D341Med (cell line): ENCODE data around the gene LYPD1.
"Not testable (repeated sequence)": the region's sequence is repeated elsewhere in the genome, so short reads cannot be mapped to it uniquely, and the experiment has no call there.

Experiments used
- DNase-seq: peaks from one replicate; pipeline ENCODE4 v3.0.0; 2012; ENCODE audit warnings: low spot score

Gene LYPD1

DNA sequence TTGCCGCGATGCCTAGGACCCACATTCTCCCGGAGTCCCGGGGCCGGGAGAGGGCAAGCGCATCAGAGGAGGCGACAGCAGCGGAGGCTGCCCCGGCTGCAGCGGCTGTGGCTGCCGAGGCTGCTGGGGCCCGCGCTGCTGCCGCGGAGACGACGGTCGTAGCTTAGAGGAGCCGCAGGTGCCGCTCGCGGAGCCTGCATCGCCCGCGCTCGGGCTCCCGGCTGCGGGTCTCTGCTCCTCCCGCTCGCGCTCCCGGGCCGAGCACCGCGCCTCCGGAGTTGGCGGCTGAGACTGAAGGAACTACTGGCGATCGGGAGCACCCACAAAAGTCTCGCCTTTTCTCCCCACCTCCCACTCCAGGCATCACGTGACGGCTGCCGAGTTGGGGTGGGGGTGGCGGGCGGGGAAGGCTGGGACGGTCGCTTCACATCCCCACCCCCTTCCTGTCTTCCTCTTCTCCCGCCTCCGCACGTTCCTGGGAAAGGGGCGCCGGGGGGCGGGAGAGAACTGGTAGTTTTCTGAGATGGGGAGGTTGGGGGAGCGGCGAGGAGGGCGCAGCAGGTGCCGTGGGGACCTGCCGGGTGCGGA is at the start of gene LYPD1:
Gene LYPD1, minus strand, starts transcription at position 298 of the 588 bp plus-strand sequence. Its CDS starts 273 bp downstream, at position 25.
- peak; percentile 67 for DNase-seq

- no peak for DNase-seq
Observed at GRCh38 chr2:132719480-132719879, 49.5 kb upstream of the LYPD1 start.

DNA sequence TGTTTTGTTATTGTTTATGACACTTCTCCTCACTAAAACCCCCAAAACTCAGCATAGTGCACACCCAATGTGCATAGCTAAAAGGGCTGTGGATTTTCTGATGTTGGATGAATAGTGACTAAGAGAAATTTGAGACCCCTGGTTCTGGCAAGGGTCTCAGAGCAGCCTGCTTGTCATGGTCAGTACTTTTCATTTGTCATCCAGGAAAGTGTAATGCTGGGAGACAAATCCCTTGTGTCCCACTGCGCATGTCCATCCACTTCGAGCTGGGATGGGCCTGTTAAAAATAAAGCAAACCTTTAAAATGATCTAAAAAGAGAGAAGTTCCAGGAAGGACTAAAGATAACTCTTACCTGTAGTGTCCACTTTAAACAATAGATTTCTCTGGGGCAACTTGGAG is 46.9 kb upstream of the LYPD1 start:
- no peak for DNase-seq

DNA sequence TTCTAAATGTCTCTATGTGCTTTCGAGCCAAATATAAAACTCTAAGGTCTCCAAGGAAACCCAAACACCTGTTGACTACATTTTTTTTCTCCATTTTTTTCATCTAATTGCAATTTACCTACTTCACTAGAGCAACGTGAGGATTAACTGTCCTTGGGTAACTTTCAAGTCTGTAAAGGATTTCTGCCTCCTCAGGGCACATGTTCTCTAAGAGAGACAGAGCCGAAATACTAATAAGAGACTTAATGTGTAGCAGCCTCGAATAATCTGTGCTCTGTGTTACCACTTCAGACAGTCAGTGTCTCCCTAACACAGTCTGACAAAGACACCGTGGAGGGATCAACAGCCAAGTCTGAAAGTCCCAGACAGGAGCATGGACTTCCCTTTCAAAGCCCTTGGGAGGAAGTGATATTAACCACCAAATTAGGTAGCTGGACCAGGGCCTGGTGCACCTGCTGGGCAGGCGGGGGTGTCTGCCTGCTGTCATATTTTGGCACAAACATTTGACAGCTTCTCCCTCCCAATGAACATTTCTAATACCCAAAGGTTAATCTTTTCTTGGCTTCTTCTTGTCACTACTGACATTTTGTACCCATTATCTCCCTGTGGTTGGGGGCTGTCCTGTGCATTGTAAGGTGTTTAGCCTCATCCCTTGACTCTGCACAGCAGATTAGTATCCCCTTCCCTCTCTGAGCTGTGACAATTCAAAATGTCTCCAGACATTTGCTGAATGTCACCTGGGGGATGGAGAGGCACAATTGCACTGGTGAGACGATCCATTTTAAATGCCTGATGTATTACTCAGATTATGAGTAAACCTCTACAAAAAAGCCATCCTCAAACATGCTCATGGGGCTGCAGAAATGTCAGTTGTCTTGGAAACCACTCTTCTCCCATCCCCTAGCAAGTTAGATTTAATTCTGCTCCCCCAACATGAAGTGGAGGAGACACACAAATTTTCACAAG is 45.7 kb upstream of the LYPD1 start:
- DNase-seq: no peak

DNA sequence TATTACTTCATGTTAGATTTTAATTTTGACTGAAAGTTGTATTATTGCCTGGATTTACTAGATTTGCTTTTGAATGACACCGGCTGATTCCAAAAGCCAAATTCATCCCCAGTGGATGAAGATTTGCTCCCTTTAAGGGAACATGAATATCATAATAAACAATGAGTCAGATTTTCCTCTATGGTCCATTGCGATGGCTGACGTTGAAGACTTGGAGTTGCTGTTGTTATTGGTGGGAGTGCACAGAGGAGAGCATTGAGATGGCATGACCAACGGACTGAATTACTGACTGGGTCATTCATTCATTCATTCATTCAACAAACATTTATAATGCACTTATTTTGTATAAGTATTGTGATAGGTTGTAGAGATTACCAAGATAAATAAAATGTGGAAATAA is 33.4 kb upstream of the LYPD1 start:
- no peak for DNase-seq

DNA sequence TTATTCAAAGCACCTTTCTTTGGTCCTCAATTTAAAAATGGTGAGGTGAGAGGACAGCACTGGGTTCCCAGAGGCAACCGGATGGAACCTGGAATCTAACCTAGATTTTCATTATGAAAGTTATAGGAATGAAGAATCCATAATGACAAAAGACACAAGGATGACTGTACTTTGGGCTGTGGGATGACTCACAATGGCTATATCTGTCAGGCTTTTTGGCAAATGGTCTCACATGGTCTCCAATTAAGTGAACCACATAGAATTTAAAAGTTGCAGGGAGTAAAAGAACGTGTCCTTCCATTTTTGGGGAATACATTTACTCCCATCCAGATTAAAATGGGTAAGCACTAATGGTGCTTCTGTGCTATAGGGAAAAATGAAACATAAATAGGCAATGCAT is 31.8 kb upstream of the LYPD1 start:
- no peak for DNase-seq

DNA sequence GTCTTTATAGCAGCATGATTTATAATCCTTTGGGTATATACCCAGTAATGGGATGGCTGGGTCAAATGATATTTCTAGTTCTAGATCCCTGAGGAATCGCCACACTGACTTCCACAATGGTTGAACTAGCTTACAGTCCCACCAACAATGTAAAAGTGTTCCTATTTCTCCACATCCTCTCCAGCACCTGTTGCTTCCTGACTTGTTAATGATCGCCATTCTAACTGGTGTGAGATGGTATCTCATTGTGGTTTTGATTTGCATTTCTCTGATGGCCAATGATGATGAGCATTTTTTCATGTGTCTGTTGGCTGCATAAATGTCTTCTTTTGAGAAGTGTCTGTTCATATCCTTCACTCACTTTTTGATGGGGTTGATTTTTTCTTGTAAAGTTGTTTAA is 29.8 kb upstream of the LYPD1 start:
- DNase-seq: not testable (repeated sequence)

GRCh38 chr2:132698347-132698746 is 28.3 kb upstream of the LYPD1 start:
- not testable (repeated sequence) for DNase-seq

DNA sequence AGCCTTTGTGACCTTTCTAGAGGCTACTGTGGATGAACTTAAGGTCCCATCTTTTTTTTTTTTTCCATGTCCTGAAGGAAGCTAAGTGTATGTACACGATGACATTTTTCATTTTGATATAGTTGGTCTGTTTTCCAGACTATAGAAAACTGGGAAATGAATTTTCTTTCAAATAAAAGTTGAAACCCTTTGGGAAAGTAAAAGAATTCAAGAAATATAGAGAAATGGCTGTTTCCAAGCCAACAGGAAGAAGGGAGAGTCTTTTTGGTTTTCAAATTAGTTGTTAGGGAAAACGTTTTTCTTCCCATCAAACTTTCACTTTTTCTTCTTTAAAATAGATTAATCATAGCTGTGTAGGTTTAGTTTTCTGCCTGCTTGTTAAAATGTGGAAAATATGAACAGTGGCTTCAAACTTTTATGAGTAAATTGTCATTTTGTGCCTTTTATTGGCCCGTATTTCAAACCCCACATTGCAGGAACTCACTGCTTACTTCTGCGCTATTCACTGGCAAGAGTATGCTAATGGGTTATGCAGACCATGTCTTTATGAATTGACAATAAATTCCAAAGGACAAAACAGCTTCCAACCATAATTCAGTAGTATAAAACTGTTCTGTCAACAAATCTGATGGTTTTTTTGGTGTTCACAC is 27.7 kb upstream of the LYPD1 start:
- DNase-seq: no peak

GRCh38 chr2:132692816-132693215 is 22.8 kb upstream of the LYPD1 start:
- no peak for DNase-seq

- DNase-seq: no peak
Observed at GRCh38 chr2:132691556-132691955, 21.6 kb upstream of the LYPD1 start.

GRCh38 chr2:132690664-132691303 is 20.8 kb upstream of the LYPD1 start:
- no peak for DNase-seq

DNA sequence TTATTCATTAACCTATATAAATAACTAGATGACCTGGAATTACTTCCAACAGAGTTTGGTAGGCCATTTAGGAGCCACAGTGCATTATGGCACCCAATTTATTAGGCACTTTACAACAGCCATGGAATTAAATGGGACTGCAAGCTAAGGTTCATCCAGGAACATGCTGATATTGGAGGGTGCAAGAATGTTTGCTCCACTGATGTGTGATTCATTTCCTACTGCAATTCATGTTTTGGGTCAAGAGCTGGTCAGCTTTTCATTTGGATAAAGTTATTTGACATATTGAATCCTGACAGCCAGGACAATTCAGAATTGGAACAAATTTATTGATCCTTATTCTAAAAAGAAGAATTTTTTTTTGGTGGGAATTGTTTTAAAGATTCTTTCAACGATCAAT is 11.8 kb upstream of the LYPD1 start:
- no peak for DNase-seq

DNA sequence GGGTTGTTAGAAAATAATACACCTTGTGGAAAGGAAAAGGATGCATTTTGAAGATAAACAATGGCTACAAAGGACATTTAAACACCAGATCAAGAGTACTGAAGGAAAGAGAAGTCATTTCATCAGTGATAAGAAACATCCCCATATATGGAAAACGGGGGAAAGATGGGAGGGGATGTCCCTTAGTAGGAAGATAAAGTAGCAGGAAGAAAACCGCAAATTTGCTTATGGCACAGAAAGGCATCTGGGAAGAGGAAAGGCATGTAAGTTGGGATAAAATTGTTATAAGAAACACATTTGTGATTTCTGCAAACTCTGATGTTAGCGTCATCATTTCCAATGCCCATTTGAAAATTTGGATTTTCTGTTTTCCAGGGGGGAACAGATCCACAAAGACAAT is 10.5 kb upstream of the LYPD1 start:
- no peak for DNase-seq

GRCh38 chr2:132678483-132678882 is 8.5 kb upstream of the LYPD1 start:
- DNase-seq: no peak

DNA sequence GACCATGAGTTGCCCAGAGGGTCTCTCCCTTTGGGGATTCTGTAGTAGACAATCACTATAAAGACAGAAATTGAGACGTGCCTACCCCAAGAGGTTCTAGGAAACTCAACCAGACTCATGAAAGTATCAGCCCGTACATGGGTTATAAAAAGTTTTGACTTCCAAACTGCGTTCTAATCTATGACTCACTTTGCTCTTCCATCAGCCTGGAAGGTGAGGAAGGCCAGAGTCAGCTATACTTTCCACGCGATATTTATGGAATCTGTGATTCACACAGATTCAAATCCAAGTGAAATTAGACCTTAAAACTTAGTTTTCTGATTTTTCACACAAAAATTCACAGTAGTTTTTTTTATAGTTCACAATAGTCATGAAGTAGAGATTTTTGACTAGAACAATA is 7.7 kb upstream of the LYPD1 start:
- DNase-seq: no peak

- DNase-seq: no peak
Observed at GRCh38 chr2:132676999-132677398, 7.0 kb upstream of the LYPD1 start.

DNA sequence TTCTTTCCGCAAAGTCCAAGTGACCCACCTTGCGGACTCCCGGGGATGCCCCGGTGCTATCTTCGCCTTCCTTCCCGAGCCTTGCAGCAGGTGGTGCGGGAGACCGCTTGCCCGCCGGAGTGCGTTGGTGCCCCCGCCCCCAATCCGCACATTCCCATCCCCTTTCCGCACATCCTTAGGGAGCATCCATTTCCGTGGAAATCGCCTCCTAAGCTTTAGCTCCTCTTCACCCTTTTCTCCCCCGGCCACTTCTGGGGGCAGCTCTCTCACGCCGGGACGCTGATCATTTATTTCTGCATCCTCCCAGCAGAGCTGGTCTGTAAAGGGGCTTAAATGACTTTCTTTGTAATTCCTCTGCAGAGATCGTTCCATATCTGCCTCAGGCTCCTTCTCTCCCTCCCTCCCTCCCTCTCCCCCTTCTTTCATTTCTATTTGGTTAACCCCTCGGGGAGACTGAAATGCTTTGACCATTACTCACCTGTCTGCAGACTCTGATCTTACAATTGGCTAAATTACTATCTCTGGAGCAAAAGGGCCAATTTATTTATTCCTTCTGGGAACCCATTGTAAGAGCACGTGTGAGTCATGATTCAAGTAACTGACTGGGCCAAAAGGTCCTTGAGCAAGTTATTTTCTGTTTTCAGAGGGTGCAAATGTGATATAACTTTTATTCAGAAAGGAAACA is 1.3 kb upstream of the LYPD1 start:
- DNase-seq: no peak

GRCh38 chr2:132670496-132671150 is 618 bp upstream of the LYPD1 start:
- peak; percentile 30 for DNase-seq

DNA sequence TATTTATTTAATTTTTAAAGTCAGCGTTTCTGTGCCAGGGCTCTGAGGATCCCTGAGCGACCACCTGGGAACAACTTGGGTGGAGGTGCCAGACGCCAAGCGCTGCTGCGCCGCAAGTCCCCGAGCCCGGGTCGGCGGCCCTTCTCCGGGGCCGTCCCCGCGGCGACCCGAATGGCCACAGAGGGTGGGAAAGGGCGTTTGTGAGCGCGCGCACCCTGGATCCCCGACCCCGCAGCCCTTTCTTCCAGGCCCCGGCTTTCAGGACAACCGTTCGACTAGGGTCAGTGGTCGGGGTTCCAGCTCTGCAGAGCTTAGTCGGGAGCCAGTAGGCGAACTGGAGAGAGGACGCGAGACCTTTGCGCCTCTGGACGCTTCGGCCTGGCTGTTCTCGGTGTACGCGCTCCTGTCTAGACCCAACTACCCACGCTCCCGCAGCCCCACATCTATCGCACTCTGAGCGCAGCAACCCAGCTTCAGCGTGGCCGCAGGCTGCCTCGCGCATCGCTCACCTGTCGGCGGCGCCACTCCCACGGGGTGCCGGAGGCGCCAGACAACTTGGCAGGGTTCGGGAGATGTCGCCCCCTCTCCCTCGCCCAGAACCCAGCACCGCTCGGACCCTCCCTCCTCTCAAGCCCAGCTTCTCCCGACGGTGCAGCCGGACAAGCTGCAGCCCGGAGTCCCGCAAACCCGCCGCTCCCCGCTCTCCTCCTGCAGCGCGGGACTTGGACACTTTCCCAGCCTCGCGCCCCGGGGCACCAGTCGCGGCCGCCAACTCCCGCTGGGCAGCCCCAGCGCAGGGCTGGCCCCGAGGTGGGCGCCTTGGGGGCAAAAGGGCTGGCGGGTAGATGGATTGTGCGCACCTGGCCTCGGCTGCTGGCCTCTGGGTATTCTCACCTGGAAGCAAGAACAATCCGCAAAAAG is 758 bp downstream of the LYPD1 start:
- peak; percentile 42 for DNase-seq
